Parathyroid adenoma (tissue), 2 donors: ENCODE data around the gene LAMC2.

ENCODE experiments used
- H2AFZ ChIP-seq: fragments of 300-600 bp; sonication (generic); one replicate; pipeline ENCODE4 v1.7.0; 2017; ENCODE audit warnings: antibody characterized with exemption, mild to moderate bottlenecking
- H3K27ac ChIP-seq: fragments of 300-600 bp; sonication (generic); one replicate; pipeline ENCODE4 v1.7.0; 2017
- H3K27me3 ChIP-seq: fragments of 300-600 bp; sonication (generic); one replicate; pipeline ENCODE4 v1.7.0; 2017; ENCODE audit warnings: low read length; ENCODE audit not compliant: control insufficient read depth, insufficient read depth
- H3K36me3 ChIP-seq: fragments of 300-600 bp; sonication (generic); one replicate; pipeline ENCODE4 v1.7.0; 2017; ENCODE audit warnings: low read length; ENCODE audit not compliant: control insufficient read depth, insufficient read depth
- H3K4me1 ChIP-seq: fragments of 300-600 bp; sonication (generic); one replicate; pipeline ENCODE4 v1.7.0; 2017; ENCODE audit warnings: control low read depth
- H3K4me2 ChIP-seq: fragments of 300-600 bp; sonication (generic); one replicate; pipeline ENCODE4 v1.7.0; 2017; ENCODE audit warnings: low read length
- H3K4me3 ChIP-seq: fragments of 300-600 bp; sonication (generic); one replicate; pipeline ENCODE4 v1.7.0; 2017; ENCODE audit warnings: low read depth, low read length
- H3K79me2 ChIP-seq: fragments of 300-600 bp; sonication (generic); one replicate; pipeline ENCODE4 v1.7.0; 2017; ENCODE audit warnings: control low read depth
- H3K9ac ChIP-seq: fragments of 300-600 bp; sonication (generic); one replicate; pipeline ENCODE4 v1.7.0; 2017; ENCODE audit warnings: mild to moderate bottlenecking
- H3K9me3 ChIP-seq: fragments of 300-600 bp; sonication (generic); one replicate; pipeline ENCODE4 v1.7.0; 2017; ENCODE audit warnings: low read length; ENCODE audit not compliant: control insufficient read depth
- TF ChIP-seq, protein P1 (sequence below): fragments of 300-600 bp; sonication (generic); IDR thresholded peaks from one replicate; pipeline ENCODE4 v1.7.0; 2017; ENCODE audit warnings: antibody characterized with exemption, mild to moderate bottlenecking
- donor health status: primary hyperparathyroidism.

The LAMC2 gene

DNA sequence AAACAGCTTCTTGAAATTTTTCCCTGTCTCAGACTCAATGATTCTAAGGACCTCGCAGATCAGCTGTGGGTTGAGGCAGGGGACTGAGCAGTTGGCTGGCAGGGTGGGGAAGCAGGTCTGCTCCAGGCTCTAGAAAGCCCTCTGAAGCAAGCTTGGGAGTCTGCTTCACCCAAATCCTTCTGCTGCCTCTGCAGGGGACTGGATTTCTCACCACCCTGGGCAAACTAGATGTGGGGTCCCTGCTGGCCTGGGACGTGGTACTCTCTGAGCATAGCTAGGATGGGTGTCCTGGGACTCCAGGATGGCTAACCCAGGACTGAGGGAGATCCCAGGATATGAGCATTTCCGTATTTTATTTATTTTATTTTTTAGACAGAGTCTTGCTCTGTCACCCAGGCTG lies 89.3 kb downstream of the LAMC2 start:
- Histone ChIP-seq H3K79me2 (no peaks in the 10 kb centered on the region), H3K27ac (no peak overlapping the region), H3K9me3 (no peaks in the 10 kb centered on the region), H3K27me3 (no peaks in the 10 kb centered on the region), H3K4me1 (no peaks in the 10 kb centered on the region), H2AFZ (no peak overlapping the region), H3K9ac (no peak overlapping the region), H3K4me2 (no peak overlapping the region), H3K36me3 (no peaks in the 10 kb centered on the region), H3K4me3 (no peak overlapping the region)
- TF ChIP-seq, protein P1, sequence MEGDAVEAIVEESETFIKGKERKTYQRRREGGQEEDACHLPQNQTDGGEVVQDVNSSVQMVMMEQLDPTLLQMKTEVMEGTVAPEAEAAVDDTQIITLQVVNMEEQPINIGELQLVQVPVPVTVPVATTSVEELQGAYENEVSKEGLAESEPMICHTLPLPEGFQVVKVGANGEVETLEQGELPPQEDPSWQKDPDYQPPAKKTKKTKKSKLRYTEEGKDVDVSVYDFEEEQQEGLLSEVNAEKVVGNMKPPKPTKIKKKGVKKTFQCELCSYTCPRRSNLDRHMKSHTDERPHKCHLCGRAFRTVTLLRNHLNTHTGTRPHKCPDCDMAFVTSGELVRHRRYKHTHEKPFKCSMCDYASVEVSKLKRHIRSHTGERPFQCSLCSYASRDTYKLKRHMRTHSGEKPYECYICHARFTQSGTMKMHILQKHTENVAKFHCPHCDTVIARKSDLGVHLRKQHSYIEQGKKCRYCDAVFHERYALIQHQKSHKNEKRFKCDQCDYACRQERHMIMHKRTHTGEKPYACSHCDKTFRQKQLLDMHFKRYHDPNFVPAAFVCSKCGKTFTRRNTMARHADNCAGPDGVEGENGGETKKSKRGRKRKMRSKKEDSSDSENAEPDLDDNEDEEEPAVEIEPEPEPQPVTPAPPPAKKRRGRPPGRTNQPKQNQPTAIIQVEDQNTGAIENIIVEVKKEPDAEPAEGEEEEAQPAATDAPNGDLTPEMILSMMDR: no peak

GRCh38 chr1:183276386-183277080 lies 90.5 kb downstream of the LAMC2 start:
- TF ChIP-seq, protein P1: no peak
- no peak overlapping the region for H3K4me3 ChIP-seq
- no peaks in the 10 kb centered on the region for H3K9me3 ChIP-seq
- H3K4me2 ChIP-seq: no peak overlapping the region
- no peaks in the 10 kb centered on the region for H3K79me2 ChIP-seq
- no peak overlapping the region for H2AFZ ChIP-seq
- no peaks in the 10 kb centered on the region for H3K4me1 ChIP-seq
- H3K36me3 ChIP-seq: no peaks in the 10 kb centered on the region
- H3K27ac ChIP-seq: no peak overlapping the region
- no peak overlapping the region for H3K9ac ChIP-seq
- no peaks in the 10 kb centered on the region for H3K27me3 ChIP-seq

DNA sequence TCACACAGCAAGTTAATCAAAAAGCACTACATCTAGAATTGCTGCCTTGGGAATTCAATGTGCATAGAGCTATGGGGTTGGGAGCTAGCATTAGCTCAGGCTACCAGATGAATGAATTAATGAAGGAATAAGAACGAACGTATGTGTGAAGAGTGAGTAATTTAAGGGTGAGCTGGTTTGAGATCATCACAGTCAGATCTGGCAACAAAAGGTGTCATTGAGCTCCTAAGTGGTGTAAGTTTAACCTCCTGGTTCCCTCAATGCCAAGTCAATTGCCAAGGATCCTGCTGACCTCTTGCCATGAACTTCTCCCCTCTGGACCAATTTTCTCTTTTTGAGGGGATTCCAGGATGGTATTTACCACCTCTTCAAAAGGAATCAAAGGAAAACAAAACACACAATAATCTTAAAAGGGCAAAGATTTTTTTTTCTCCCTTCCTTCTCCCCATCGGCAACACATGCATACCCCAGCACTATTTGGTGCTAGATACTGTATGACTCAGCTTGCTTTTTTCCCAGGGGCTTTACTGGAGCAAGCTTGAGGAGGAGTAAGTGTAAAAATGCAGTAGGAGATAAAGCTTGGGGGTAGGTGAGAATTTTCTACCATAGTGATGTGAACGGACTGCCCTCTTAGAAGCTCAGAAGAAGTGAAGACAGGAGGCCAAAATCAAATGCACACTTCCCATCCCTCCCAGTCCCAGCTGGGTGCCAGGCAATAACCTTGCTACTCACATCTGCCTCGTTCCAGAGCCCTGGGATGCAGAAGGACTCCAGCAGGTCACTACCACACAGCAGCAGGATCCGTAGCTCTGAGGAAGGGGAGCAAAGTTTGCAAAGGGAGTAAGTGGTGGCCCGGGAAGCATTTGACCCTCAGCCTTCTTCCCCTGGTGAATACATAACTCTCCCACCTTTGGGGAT lies 92.0 kb downstream of the LAMC2 start:
- no peak overlapping the region for H2AFZ ChIP-seq
- H3K9ac ChIP-seq: no peak overlapping the region
- H3K27ac ChIP-seq: no peak overlapping the region
- H3K79me2 ChIP-seq: no peaks in the 10 kb centered on the region
- no peak overlapping the region for H3K4me3 ChIP-seq
- H3K4me1 ChIP-seq: no peaks in the 10 kb centered on the region
- no peaks in the 10 kb centered on the region for H3K9me3 ChIP-seq
- no peak overlapping the region for H3K4me2 ChIP-seq
- no peaks in the 10 kb centered on the region for H3K36me3 ChIP-seq
- TF ChIP-seq, protein P1: no peak
- H3K27me3 ChIP-seq: no peaks in the 10 kb centered on the region

GRCh38 chr1:183278739-183279591 lies 92.9 kb downstream of the LAMC2 start:
- TF ChIP-seq, protein P1: no peak

More at GRCh38 chr1:183278739-183279591, 92.9 kb downstream of the LAMC2 start:
- Histone ChIP-seq H3K9me3 (no peaks in the 10 kb centered on the region), H2AFZ (no peak overlapping the region), H3K27ac (no peak overlapping the region), H3K4me3 (no peak overlapping the region), H3K36me3 (no peaks in the 10 kb centered on the region), H3K4me2 (no peak overlapping the region), H3K9ac (no peak overlapping the region), H3K27me3 (no peaks in the 10 kb centered on the region), H3K4me1 (no peaks in the 10 kb centered on the region), H3K79me2 (no peaks in the 10 kb centered on the region)
